ENCODE measurements around the gene BRD9. TPM values are rescaled to one million over a fixed set of nuclear protein-coding genes. Genes with fewer than 3 reads are reported as not detected.
A peak's percentile ranks its signal among the peaks of the same experiment; 100 is the strongest.

Gene BRD9
- total and polyA plus RNA-seq, 2 of the 13 experiments (the other 11 are each of a cell fraction or from before 2014, with no cell fraction given), result 5.2 to 22.9 TPM

GRCh38 chr5:892394-893136 lies at the start of gene BRD9, which contains the start of gene TRIP13 (continued):
- TF ChIP-seq, protein P1, sequence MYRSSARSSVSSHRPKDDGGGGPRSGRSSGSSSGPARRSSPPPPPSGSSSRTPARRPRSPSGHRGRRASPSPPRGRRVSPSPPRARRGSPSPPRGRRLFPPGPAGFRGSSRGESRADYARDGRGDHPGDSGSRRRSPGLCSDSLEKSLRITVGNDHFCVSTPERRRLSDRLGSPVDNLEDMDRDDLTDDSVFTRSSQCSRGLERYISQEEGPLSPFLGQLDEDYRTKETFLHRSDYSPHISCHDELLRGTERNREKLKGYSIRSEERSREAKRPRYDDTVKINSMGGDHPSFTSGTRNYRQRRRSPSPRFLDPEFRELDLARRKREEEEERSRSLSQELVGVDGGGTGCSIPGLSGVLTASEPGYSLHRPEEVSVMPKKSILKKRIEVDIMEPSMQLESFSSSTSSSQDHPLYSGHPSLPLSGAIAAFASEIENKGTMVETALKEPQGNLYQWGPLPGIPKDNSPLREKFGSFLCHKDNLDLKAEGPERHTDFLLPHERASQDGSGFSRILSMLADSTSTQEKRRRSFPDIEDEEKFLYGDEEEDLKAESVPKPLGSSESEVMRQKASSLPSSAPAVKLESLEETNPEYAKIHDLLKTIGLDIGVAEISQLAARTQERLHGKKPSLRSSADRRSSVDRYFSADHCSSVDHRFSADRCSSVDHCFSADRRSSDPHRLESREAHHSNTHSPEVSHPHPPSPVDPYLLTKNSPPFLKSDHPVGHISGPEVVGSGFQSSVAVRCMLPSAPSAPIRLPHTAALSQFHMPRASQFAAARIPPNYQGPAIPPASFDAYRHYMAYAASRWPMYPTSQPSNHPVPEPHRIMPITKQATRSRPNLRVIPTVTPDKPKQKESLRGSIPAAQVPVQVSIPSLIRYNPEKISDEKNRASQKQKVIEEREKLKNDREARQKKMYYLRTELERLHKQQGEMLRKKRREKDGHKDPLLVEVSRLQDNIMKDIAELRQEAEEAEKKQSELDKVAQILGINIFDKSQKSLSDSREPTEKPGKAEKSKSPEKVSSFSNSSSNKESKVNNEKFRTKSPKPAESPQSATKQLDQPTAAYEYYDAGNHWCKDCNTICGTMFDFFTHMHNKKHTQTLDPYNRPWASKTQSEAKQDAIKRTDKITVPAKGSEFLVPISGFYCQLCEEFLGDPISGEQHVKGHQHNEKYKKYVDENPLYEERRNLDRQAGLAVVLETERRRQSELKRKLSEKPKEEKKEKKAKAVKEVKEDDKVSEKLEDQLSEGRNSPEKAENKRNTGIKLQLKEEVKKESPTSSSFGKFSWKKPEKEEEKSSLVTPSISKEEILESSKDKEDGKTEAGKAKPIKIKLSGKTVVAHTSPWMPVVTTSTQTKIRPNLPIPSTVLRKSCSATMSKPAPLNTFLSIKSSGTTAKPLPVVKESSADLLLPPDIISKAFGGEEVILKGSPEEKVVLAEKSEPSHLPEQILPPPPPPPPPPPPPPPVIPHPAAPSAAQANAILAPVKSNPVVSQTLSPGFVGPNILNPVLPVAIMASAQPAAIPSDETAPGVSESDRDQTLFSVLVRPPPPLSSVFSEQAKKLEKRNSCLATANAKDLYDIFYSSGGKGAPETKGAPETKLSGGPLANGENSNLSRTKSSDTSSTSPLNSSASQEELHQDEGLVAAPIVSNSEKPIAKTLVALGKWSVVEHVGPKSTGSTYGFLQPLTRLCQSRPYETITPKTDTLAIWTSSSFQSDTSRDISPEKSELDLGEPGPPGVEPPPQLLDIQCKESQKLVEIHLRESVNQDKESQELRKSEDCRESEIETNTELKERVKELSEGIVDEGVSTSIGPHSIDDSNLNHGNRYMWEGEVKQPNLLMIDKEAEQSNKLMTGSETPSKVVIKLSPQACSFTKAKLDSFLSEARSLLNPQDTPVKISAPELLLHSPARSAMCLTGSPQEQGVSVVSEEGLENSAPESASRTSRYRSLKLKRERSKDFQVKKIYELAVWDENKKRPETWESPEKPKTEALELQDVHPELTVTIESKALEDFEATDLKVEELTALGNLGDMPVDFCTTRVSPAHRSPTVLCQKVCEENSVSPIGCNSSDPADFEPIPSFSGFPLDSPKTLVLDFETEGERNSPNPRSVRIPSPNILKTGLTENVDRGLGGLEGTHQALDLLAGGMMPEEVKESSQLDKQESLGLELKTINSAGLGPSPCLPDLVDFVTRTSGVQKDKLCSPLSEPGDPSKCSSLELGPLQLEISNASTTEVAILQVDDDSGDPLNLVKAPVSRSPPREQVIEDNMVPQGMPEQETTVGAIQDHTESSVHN (CRISPR knock-in tag; IDR thresholded peaks at IDR 0.05), result no peak
- TF ChIP-seq ZBTB46 (CRISPR knock-in tag; IDR thresholded peaks at IDR 0.05; ENCODE audit: borderline replicate concordance) (no peak), GRHL1 (CRISPR knock-in tag; conservative IDR thresholded peaks at IDR 0.05) (no peak), HNF4G (IDR thresholded peaks at IDR 0.05; ENCODE audit: borderline replicate concordance, low read depth, low read length) (peak; percentile 75), HNF4G (CRISPR knock-in tag; IDR thresholded peaks at IDR 0.05; ENCODE audit: borderline replicate concordance, low read depth) (no peak; the same call in 1 of the 2 replicates), CHCHD3 (CRISPR knock-in tag; IDR thresholded peaks at IDR 0.05) (no peak), KAT8 (CRISPR knock-in tag; IDR thresholded peaks at IDR 0.05) (peak; percentile 82), ZNF772 (CRISPR knock-in tag; IDR thresholded peaks at IDR 0.05) (no peak; the same call in 1 of the 2 replicates), SP5 (CRISPR knock-in tag; IDR thresholded peaks at IDR 0.05; ENCODE audit: borderline replicate concordance, low read depth) (no peak; the same call in 1 of the 2 replicates), ZNF841 (CRISPR knock-in tag; IDR thresholded peaks at IDR 0.05; ENCODE audit: borderline replicate concordance) (no peak; the same call in 1 of the 2 replicates), MED13 (CRISPR knock-in tag; IDR thresholded peaks at IDR 0.05) (no peak; the same call in 1 of the 2 replicates), NR3C1 (CRISPR knock-in tag; IDR thresholded peaks at IDR 0.05) (no peak)
- TF ChIP-seq, protein P2, sequence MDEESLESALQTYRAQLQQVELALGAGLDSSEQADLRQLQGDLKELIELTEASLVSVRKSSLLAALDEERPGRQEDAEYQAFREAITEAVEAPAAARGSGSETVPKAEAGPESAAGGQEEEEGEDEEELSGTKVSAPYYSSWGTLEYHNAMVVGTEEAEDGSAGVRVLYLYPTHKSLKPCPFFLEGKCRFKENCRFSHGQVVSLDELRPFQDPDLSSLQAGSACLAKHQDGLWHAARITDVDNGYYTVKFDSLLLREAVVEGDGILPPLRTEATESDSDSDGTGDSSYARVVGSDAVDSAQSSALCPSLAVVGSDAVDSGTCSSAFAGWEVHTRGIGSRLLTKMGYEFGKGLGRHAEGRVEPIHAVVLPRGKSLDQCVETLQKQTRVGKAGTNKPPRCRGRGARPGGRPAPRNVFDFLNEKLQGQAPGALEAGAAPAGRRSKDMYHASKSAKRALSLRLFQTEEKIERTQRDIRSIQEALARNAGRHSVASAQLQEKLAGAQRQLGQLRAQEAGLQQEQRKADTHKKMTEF (CRISPR knock-in tag; IDR thresholded peaks at IDR 0.05), result 0 out of 2 replicates have a peak, but pooled peaks have one; percentile 28
- TF ChIP-seq, protein P3, sequence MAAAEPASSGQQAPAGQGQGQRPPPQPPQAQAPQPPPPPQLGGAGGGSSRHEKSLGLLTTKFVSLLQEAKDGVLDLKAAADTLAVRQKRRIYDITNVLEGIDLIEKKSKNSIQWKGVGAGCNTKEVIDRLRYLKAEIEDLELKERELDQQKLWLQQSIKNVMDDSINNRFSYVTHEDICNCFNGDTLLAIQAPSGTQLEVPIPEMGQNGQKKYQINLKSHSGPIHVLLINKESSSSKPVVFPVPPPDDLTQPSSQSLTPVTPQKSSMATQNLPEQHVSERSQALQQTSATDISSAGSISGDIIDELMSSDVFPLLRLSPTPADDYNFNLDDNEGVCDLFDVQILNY (CRISPR knock-in tag; conservative IDR thresholded peaks at IDR 0.05), result peak; percentile 99

Measured in HepG2 (cell line).